HG03378 (cell line): ENCODE measurements around the gene SRD5A2.
"Not testable (repeated sequence)": the region's sequence is repeated elsewhere in the genome, so short reads cannot be mapped to it uniquely, and the experiment has no call there.

Source experiments
- ATAC-seq: cut with Tn5 transposase; IDR thresholded peaks from one replicate; pipeline ENCODE4 v1.9.1; 2021; ENCODE audit warnings: mild to moderate bottlenecking, moderate library complexity; ENCODE audit not compliant: unreplicated experiment

SRD5A2 gene

DNA sequence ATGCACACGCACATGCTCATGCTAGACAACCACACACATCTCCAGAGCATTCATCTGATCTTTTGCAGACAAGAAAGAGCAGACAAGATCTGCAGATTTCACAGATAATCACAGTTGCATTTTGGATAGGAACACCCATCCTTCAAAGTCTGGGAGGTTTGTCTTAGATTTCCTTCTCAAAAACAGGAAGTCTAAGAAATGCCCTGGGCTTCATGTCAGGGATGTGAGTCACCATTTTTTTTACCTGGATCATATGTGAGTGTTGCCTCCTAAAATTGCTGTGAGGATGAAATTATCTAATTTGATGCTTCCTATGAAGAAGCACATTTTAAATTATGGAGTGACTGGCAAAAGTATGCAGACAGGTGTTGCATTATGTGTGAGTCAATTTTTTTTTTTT, 46.1 kb downstream of the SRD5A2 start:
- ATAC-seq, result no peak

DNA sequence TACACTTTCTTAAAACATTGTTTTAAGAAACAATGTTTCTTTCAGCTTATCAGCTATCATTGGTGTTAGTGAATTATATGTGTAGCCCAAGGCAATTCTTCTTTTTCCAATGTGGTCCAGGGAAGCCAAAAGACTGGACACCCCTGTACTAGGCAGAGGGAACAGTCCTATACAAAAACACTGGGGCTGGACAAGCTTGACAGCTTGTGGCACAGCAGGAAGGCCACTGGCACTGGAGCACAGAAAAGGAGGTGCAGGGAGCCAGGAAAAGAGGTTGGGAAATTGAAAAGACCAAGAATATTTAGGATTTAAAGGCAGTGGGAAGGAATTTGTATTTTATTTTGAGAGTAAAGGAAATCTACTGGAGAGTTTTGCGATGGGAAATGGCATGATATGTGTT, 47.7 kb downstream of the SRD5A2 start:
- ATAC-seq, result no peak

DNA sequence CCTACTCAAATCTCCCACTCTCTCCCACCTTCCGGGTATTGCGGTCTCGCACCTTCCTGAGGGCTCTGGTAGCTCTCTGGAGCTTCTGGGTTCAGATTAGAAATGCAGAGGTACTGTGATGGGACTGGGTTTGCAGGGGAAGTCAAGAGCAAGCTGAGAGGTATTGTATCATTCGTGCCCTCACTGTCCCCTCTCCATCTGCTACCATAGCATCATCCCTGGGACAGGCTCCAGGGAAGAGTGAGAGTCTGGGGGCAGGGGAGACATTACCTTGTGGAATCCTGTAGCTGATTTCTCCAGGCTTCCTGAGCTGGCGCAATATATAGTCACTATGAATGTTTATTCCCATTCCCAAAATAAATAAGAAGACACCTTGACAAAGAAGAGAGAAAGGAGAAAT, 49.6 kb downstream of the SRD5A2 start:
- ATAC-seq, result no peak

DNA sequence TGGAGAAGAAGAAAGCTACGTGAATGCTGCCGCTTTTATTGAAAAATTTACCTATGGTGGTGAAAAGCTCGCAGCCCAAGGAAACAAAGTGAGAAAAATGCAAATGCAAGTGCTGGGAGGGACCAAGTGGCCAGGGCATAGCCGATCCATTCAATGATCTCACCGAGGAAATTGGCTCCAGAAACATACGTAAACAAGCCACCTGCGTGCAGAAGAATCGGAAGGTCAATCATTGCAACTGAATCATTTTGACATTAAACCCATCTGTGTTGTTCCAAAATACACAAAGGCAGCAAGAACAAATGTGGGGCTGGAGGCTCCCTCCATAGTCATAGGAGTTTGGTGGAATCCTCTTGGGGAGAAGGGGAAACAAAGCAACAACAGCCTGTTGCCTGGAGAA, 51.5 kb downstream of the SRD5A2 start:
- ATAC-seq, result no peak

DNA sequence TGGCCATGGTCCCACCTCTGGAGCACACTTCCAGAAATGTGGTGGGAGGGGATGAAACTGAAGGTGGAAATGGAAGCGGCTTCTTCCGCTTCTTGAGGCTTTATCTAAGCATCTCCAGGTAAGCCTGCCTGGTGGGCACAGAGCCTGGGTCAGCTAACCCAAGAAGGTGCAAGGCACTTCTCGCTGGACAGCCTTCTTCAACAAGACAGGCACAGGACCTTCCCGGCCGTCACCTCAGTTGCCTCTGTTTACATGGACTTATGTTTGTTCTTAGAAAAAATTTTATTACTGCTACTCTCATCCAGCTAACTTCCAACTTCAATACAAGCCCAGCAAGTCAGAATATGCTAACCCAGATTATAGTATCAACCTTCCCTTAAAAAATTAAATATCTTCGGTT, 51.9 kb downstream of the SRD5A2 start:
- ATAC-seq, result no peak

DNA sequence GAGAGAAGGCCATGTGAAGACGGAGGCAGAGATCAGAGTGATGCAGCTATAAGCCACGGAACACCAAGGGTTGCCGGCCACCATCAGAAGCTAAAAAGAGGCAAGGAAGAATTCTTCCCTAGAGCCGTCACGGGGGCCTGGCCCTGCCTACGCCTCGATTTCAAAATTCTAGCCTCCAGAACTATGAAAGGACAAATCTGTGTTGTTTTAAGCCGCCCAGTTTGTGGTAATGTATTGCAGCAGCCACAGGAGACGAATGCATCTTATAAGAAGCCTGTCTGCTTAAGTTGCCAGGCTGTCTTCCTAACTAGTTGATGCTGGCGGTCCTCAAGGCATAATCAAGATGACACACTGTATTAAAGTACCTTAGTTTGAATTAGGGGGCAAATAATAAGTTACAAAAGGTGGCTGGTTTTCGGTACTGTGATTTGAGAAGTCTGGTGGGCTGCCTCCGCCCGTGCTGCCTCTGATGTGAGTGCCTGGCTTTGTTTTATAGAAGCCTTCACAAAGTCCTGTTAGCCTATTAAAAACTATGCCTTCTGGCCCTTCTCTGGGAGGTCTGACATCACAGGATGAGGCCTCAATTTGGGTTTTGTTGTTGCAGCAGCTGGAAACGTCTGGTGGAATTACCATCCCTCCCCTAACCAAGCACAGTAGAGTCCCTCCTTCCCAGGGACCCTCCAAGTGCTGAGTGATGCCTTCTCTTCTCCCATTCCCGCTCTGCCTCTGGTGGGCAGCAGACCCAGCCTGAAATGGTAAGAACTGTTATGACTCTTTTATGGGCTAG, 53.6 kb downstream of the SRD5A2 start:
- ATAC-seq, result no peak

DNA sequence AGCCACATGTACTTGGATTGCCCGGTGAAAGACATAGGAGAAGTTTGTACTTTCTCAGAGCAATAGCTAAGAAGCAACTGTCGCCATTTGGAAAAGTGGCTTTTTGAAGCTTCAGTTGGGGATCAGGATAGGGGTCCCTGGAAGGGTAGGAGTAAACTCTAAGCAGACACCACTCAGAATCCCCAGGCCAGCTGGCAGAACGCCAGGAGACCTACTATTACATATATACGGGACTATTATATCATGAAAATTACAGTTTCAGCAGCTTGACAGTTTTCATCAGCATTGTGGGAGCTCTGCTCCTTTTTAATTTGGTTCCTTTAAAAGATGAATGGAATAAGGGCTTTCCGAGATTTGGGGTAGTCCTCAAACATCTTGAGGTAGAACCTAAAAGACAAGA, 54.9 kb downstream of the SRD5A2 start:
- ATAC-seq, result no peak

DNA sequence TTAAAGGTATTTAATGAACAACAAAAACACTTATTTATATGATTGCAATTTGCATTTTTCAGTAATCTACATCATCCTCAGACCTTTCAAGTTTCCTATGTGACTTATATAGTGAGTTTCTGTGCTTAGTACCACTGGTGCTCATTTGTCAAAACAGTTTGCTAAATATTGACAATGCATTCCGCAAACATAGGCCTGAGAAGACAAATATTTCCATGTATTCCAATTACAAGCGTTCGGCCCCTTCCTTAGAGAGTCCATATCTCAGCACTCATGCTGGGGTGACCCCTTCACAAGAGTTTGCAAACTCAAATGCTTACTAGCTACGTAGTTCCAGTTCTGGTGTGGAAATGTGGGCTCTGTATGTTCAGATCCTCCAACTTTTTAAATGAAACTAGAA, 56.1 kb downstream of the SRD5A2 start:
- ATAC-seq, result no peak

DNA sequence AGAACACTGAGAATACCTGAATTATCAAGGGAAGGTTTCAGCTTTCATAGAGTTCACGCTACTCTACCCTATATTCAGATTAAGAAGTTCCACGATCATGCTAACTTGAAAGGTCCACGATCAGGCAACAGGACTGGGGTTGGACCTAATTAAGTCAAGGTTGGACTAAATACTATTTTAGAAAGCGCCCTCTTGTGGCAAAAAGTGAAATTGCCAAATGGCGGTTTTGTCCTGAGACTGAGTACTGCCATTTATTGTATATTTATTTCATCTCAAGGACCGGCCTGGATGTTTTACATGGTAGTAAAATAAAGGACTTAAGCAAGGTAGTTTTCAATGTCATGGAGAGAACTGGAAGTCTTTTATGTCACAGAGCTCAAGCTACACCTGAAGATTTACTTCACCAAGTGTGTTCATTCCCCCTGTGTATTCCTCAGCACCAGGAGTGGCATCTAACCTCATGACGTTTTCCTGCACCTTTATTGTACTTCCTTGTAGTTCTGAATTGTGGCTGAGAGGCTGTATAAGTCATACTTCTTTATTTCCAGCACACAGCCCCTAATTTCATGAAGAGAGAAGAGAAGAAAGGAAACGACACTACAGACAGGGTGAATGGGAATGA, 56.8 kb downstream of the SRD5A2 start:
- peak; percentile 73 for ATAC-seq

DNA sequence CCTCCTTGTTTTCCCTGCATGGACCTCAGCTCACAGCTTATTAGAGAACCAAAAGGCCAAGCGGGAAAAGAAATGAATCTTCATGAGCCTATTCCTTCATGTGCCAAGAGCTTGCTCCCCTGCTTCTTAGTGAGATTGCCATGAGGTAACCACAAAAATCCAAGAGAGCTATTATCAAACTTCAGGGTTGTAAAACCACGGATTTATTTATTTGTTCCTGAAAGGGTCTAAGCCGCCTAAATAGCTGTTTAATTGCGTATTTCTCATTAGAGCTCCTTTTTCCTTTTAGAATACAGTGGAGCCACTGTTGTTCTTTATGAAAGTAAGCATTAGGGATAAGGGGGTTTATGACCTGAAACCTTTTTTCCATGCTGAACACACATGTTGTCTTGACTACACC, 58.0 kb downstream of the SRD5A2 start:
- ATAC-seq, result no peak

DNA sequence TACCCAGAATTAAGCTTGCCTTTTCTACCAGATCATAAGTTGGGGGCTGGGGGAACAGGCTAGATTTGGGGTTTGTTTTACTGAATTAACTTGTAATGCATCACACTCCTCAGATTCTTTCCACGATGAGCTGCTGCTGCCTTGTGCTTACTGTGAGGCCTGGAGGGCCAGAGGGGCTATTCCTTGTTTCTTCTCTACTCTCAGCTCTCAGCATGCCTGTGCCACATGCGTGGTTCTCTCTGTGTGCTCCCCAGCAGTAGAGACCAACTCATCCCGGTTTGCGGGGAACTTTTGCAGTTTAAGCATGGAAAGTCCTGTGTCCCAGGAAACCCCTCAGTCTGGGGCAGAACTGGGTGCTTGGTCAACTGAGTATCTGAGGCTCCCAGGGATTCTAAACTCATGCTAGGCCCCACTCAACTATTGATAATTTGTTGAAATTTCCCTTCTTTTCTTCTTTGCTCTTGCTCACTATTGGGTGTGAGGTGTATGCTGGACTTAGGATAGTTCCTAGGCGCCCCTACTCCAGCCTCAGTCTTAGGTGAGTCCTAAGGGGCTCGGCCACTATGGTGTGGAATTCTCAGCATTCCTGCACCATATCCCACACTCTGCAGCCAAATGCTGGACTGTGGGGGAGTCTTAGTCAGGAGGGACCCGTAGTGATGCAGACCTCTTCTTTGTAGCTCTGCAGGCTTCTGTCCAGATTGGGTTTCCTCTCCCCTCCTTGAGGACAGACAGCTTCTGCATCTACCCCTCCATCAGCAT, 63.1 kb downstream of the SRD5A2 start:
- ATAC-seq, result no peak

DNA sequence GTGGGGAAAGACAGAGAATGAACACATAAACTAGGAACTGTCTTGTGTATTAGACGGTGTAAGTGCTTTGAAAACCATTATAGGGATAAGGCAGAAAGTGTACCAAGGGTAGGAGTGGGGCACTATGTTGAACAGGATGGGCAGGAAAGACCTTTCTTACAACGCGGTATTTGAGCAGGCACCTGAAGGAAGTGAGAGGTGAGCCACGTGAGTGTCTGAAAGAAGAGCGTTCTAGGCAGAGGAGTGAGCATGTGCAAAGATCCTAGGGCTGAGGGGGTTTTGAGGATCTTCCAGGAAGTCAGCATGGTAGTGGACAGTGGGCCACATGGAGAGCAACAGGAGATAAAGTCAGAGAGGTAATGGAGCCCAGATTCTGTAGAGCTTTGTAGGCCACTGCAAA, 65.2 kb downstream of the SRD5A2 start:
- no peak for ATAC-seq

DNA sequence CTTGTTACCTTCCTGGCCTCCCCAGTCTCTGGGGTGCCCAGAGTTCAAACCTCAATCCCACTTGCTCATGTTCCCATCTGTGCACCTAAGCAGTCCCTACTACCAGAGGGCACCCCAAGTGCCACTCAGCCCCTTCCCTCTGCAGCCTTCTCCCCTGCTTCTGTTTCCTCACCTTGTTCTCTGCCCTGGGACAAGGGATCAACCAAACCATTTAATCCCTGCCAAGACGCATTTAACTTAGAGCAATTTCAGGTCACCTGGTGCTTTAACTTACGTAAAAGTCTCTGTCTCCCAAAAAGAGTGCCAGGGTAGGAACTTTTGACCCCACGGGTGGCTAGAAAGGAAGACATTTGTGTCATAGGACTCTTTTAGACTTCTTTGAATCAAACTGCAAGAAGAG, 67.2 kb downstream of the SRD5A2 start:
- ATAC-seq, result no peak

DNA sequence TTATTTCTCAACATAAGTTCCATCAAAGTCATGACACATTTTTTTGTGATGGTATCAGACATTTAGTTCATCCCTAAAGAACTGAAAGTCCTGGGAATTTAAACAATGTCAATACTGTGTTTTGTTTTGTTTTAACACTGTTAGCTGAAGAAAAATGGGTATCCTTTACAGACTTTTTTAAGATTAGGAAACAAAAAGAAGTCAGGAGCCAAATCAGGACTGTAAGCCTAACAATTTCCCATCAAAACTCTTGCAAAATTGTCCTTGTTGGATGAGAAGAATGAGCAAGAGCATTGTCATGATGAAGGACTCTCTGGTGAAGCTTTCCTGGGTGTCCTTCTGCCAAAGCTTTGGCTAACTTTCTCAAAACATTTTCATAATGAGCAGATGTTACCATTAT, 69.4 kb downstream of the SRD5A2 start:
- no peak for ATAC-seq

DNA sequence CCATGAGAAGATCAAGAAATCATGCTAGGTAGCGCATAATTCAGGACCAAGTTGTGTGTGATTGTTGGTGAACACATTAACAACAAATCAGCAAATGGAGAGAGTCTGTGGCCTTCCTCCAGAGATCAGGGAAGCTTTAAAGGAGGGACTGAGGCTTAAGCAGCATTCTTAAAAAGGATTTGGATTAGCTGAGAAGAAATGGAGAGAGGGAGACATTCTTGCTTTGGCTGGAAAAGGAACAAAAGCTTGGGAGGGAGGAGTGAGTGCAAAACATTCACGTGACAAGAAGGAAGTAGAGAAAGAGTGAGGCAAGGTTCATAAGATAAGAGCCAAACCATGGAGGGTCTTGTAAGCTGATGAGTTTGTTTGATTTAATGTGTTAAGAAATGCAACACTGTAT, 75.6 kb downstream of the SRD5A2 start:
- no peak for ATAC-seq

DNA sequence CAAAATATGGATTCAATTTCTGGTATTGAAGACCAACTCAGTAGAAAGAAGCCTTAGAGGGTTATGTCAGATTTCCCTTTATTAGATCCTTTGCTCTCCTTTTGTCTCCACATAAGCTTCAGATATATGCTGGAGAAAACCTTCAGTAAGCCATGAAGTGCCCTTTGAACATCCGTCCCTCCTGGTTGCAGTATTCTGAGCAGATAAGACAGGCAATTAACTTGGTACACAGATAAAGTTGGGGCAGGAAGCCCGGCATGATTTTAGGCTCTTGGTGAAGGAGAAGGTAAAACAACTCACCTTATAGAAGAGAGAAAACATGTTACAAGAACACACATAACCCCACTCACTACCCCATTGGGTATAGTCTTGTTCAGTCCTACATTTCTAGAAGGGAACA, 76.4 kb downstream of the SRD5A2 start:
- ATAC-seq, result no peak

DNA sequence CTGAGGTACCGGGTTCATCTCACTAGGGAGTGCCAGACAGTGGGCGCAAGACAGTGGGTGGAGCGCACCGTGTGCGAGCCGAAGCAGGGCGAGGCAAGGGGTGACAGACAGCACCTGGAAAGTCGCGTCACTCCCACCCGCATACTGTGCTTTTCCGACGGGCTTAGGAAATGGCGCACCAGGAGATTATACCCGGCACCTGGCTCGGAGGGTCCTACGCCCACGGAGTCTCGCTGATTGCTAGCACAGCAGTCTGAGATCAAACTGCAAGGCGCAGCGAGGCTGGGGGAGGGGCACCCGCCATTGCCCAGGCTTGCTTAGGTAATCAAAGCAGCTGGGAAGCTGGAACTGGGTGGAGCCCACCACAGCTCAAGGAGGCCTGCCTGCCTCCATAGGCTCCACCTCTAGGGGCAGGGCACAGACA, 84.3 kb downstream of the SRD5A2 start:
- ATAC-seq, result not testable (repeated sequence)

DNA sequence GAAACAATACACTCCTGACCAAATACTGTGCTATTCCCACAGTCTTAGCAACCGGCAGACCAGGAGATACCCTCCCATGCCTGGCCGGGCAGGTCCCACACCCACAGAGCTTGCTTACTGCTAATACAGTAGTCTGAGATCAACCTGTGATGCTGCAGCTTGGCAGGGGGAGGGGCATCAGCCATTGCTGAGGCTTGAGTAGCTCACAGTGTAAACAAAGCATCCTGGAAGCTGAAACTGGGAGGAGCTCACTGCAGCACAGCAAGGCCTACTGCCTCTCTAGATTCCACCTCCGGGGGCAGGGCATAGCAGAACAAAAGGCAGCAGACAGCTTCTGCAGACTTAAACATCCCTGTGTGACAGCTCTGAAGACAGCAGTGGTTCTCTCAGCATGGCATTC, 91.4 kb downstream of the SRD5A2 start:
- ATAC-seq, result not testable (repeated sequence)

DNA sequence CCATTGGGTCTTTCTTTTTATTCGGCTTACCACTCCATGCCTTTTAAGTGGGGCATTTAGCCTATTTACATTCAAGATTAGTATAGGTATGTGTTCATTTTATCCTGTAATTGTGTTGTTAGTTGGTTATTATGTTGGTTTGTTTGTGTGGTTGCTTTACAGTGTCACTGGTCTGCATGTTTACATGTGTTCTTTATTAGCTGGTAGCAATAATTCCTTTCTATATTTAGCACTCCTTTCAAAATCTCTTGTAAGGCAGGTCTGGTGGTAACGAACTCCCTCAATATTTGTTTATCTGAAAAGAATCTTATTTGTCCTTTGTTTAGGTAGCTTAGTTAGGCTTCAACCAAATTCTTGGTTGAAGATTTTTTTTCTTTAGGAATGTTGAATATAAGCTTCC, 97.5 kb downstream of the SRD5A2 start:
- no peak for ATAC-seq

DNA sequence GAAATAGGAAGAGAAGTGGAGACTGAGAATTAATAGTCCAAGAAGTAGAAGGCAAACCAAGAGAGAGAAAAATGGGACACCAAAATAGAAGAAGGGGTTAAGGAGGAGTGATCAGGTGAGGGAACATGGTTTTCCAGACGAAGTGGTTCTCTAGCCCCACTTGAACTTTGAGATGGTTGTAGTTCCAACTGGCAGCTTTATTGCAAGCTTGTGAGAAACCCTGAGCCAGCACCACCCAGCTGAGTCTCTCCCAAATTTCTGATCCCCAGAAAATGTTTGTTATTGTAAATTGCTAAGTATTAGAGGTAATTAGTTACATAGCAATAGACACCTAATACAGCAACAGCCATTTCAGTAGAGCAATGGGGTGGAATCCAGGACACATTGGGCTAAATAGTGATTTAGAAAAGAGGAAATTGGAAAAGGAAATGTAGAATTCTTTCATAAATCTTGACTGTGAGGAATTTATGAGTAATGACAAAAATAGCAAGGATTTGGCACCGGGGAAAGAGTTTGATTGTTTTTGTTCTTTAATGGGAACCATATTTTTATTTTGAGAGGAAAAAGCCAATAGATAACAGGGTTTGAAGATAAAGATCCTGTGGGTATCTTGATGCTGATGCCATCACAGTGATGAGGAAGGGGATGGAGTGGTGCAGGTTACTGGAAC, 104.1 kb downstream of the SRD5A2 start:
- no peak for ATAC-seq

DNA sequence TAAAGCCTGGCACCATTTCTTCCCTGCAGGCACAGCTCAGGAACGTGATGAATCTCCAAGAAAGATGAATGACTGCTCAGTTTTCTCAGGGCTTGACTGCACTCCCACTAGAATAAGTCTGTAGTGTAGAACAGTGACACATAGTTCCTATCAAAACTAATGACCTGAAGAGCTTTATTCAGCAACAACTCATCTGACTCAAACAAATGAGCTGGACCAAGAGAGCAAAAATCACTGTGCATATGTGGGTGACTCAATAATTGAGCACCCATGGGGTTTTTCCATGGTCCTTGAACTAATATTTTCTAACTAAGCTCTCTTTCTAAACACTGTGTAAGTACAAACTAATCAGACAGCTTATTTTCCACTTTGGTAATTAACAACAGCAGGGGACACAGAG, 105.0 kb downstream of the SRD5A2 start:
- no peak for ATAC-seq
